CD14-positive monocyte (primary cell): Measurements from ENCODE around the gene TEAD1. TPM values are rescaled to one million over a fixed set of nuclear protein-coding genes. Genes with fewer than 3 reads are reported as not detected.

Source experiments
- DNase-seq, 3 donors: peaks; one replicate each; pipeline ENCODE4 v3.0.0-alpha.2; 2011 to 2022
- H2AFZ ChIP-seq: 2 replicates; pipeline ENCODE4 v1.6.0; 2012; ENCODE audit warnings: mild to moderate bottlenecking, low read depth, low read length, inconsistent platforms; ENCODE audit not compliant: insufficient read depth, poor library complexity, severe bottlenecking
- H3K27ac ChIP-seq, 2 donors: 1 replicate in 1 of 2; 2 replicates in 1 of 2; pipeline ENCODE4 v1.5.1; 2012 to 2013; ENCODE audit warnings: low read length in 2 of 2, control low read depth in 1 of 2, inconsistent platforms in 1 of 2, low read depth in 1 of 2, mild to moderate bottlenecking in 1 of 2
- H3K27me3 ChIP-seq, 2 donors: one replicate each; pipeline versions ENCODE4 v1.6.0 to v1.6.1; 2011 to 2013; ENCODE audit warnings: low read length in 2 of 2; ENCODE audit not compliant: control insufficient read depth in 2 of 2, insufficient read depth in 2 of 2
- H3K36me3 ChIP-seq, 2 donors: replicated peaks in 1 of 2; 1 replicate in 1 of 2; 2 replicates in 1 of 2; pipeline versions ENCODE4 v1.5.1 to v1.6.1; 2012 to 2013; ENCODE audit warnings: low read length in 2 of 2, control low read depth in 1 of 2, inconsistent platforms in 1 of 2, mild to moderate bottlenecking in 1 of 2; ENCODE audit not compliant: insufficient read depth in 2 of 2, control insufficient read depth in 1 of 2
- H3K4me1 ChIP-seq, 2 donors: 1 replicate in 1 of 2; 2 replicates in 1 of 2; pipeline versions ENCODE4 v1.5.1 to v1.6.1; 2012 to 2013; ENCODE audit warnings: low read length in 2 of 2, control low read depth in 1 of 2, inconsistent platforms in 1 of 2, mild to moderate bottlenecking in 1 of 2, moderate library complexity in 1 of 2; ENCODE audit not compliant: insufficient read depth in 2 of 2, control insufficient read depth in 1 of 2
- H3K4me2 ChIP-seq: replicated peaks from 2 replicates; pipeline ENCODE3; 2012; ENCODE audit warnings: low read length, moderate library complexity, mild to moderate bottlenecking; ENCODE audit not compliant: poor library complexity, severe bottlenecking; ENCODE audit errors: extremely low read depth
- H3K4me3 ChIP-seq, 3 experiments: fragments of 200-600 bp in 1 of 3; sonication (generic) in 1 of 3; replicated peaks in 1 of 3; 1 replicate in 2 of 3; 2 replicates in 1 of 3; pipeline ENCODE4 v1.5.1; 2011 to 2013; ENCODE audit warnings: low read length in 3 of 3, mild to moderate bottlenecking in 3 of 3, control low read depth in 2 of 3, low read depth in 2 of 3, inconsistent platforms in 1 of 3, moderate library complexity in 1 of 3
- H3K79me2 ChIP-seq: 2 replicates; pipeline ENCODE4 v1.6.0; 2012; ENCODE audit warnings: mild to moderate bottlenecking, control low read depth, inconsistent platforms, low read length, moderate library complexity; ENCODE audit not compliant: insufficient read depth
- H3K9ac ChIP-seq: 2 replicates; pipeline ENCODE4 v1.6.0; 2017; ENCODE audit warnings: low read length, mild to moderate bottlenecking; ENCODE audit not compliant: insufficient read depth, poor library complexity, severe bottlenecking
- H3K9me3 ChIP-seq, 2 donors: replicated peaks in 1 of 2; 1 replicate in 1 of 2; 2 replicates in 1 of 2; pipeline versions ENCODE4 v1.5.1 to v1.6.1; 2012 to 2013; ENCODE audit warnings: low read length in 2 of 2, control low read depth in 1 of 2; ENCODE audit not compliant: control insufficient read depth in 1 of 2, insufficient read depth in 1 of 2
- H4K20me1 ChIP-seq: 2 replicates; pipeline ENCODE4 v1.6.0; 2012; ENCODE audit warnings: mild to moderate bottlenecking, low read length, control low read depth, moderate library complexity; ENCODE audit not compliant: insufficient read depth
- H3K27ac Mint-ChIP-seq, 7 donors: one replicate each; pipeline ENCODE4 v1.8.0; 2020; ENCODE audit warnings: mild to moderate bottlenecking in 7 of 7, mixed read lengths in 7 of 7, moderate library complexity in 6 of 7, inconsistent platforms in 2 of 7
- H3K27me3 Mint-ChIP-seq, 3 donors: one replicate each; pipeline ENCODE4 v1.8.0; 2021 to 2022; ENCODE audit warnings: low read depth in 3 of 3, mild to moderate bottlenecking in 3 of 3, mixed read lengths in 3 of 3, moderate library complexity in 3 of 3, inconsistent platforms in 1 of 3
- H3K36me3 Mint-ChIP-seq, 2 donors: one replicate each; pipeline ENCODE4 v1.8.0; 2020; ENCODE audit warnings: mixed read lengths in 2 of 2, inconsistent platforms in 1 of 2, mild to moderate bottlenecking in 1 of 2
- H3K4me1 Mint-ChIP-seq: one replicate; pipeline ENCODE4 v1.8.0; 2020; ENCODE audit warnings: mild to moderate bottlenecking, mixed read lengths
- H3K4me3 Mint-ChIP-seq, 2 donors: one replicate each; pipeline ENCODE4 v1.8.0; 2020; ENCODE audit warnings: mild to moderate bottlenecking in 2 of 2, mixed read lengths in 2 of 2, moderate library complexity in 1 of 2
- H3K9me3 Mint-ChIP-seq, 7 donors: one replicate each; pipeline ENCODE4 v1.8.0; 2020 to 2022; ENCODE audit warnings: mixed read lengths in 7 of 7, mild to moderate bottlenecking in 6 of 7, moderate library complexity in 6 of 7, inconsistent platforms in 2 of 7
- CTCF ChIP-seq: fragments of 200-600 bp; IDR thresholded peaks from one replicate; pipeline ENCODE4 v1.8.0; 2022; ENCODE audit warnings: antibody characterized with exemption, mild to moderate bottlenecking
- WGBS: methylation state at CpG from one replicate; pipeline ENCODE4 v1.1.5; 2013; ENCODE audit warnings: missing lambda C conversion rate; ENCODE audit not compliant: insufficient coverage; 5-methylcytosine and 5-hydroxymethylcytosine counted together
- intact Hi-C, 2 donors: fragments of 100-400 bp; cut with micrococcal nuclease; formaldehyde crosslinking; loops; one replicate each; pipeline versions ENCODE4 v1.15.0 to v1.15.1; 2023
- polyA plus RNA-seq, 3 donors: library from polyadenylated mRNA; depleted of rRNA in 1 of 3; unstranded in 2 of 3; stranded (reverse) in 1 of 3; fragments of 300-500 nt in 2 of 3; fragments of >200 nt in 1 of 3; fragmentation: Illumina TruSeq in 2 of 3; gene quantifications; 1 replicate in 2 of 3; 2 replicates in 1 of 3; pipeline ENCODE4 v1.2.3, GENCODE V29; 2012 to 2021

Gene TEAD1
- polyA plus RNA-seq, 3 donors = not detected

GRCh38 chr11:12806113-12806512, 131.9 kb downstream of the TEAD1 start:
- H3K36me3 Mint-ChIP-seq = no peaks in the 10 kb centered on the region
- 100% methylated on average over 1 of the region's 2 CpGs for WGBS
- no peaks in the 10 kb centered on the region for H3K4me1 Mint-ChIP-seq
- no peak overlapping the region for H3K9ac ChIP-seq
- H4K20me1 ChIP-seq = no peaks in the 10 kb centered on the region
- intact Hi-C loops = no loop called here
- no peak overlapping the region for H3K27ac Mint-ChIP-seq
- DNase-seq = no peak
- no peak overlapping the region for H3K27ac ChIP-seq
- TF ChIP-seq CTCF = no peak
- no peaks in the 10 kb centered on the region for H3K9me3 ChIP-seq
- peaks cover 0 to 3% (median 0%) of the 10 kb centered on the region in 7 donors for H3K9me3 Mint-ChIP-seq
- no peak overlapping the region for H2AFZ ChIP-seq
- no peaks in the 10 kb centered on the region for H3K4me1 ChIP-seq
- H3K27me3 Mint-ChIP-seq = peaks cover 3 to 7% (median 3%) of the 10 kb centered on the region in 3 donors
- H3K4me3 Mint-ChIP-seq = no peak overlapping the region
- no peak overlapping the region for H3K4me2 ChIP-seq
- no peaks in the 10 kb centered on the region for H3K79me2 ChIP-seq
- no peaks in the 10 kb centered on the region for H3K36me3 ChIP-seq
- peaks cover 0 to 5% of the 10 kb centered on the region in 2 donors for H3K27me3 ChIP-seq
- no peak overlapping the region for H3K4me3 ChIP-seq

GRCh38 chr11:12807621-12808020, 133.4 kb downstream of the TEAD1 start:
- Histone ChIP-seq H3K27me3 (peaks cover 0 to 3% of the 10 kb centered on the region in 2 donors), H3K27ac (no peak overlapping the region), H3K4me1 (no peaks in the 10 kb centered on the region), H3K36me3 (no peaks in the 10 kb centered on the region), H3K9ac (no peak overlapping the region), H2AFZ (no peak overlapping the region), H3K4me2 (no peak overlapping the region), H3K79me2 (no peaks in the 10 kb centered on the region), H4K20me1 (no peaks in the 10 kb centered on the region), H3K4me3 (no peak overlapping the region), H3K9me3 (no peaks in the 10 kb centered on the region)
- no peak for DNase-seq
- Mint-ChIP-seq H3K27ac (no peak overlapping the region), H3K4me3 (peak overlapping the region in 1 of 2 donors; percentile 8), H3K4me1 (no peaks in the 10 kb centered on the region), H3K36me3 (no peaks in the 10 kb centered on the region), H3K27me3 (peaks cover 2 to 5% (median 4%) of the 10 kb centered on the region in 3 donors), H3K9me3 (peaks cover 0 to 3% (median 0%) of the 10 kb centered on the region in 7 donors)
- no peak for TF ChIP-seq CTCF
- WGBS = 91% methylated on average over 5 of the region's 6 CpGs
- intact Hi-C loops = no loop called here
